HG02870 (cell line): Measurements from ENCODE around the gene GAB4.
"Not testable (repeated sequence)": the region's sequence is repeated elsewhere in the genome, so short reads cannot be mapped to it uniquely, and the experiment has no call there.

Experiments used
- ATAC-seq: cut with Tn5 transposase; IDR thresholded peaks from one replicate; pipeline ENCODE4 v1.9.1; 2021; ENCODE audit warnings: mild to moderate bottlenecking, moderate library complexity; ENCODE audit not compliant: unreplicated experiment

The GAB4 gene

GRCh38 chr22:17007852-17008731, at the start of gene GAB4:
GAB4 (minus strand) TSS chr22:17008222; CDS start chr22:17008114, 108 bp downstream.
- no peak for ATAC-seq

- no peak for ATAC-seq
These were observed 48.8 kb upstream of the GAB4 start for GRCh38 chr22:17056807-17057206.

- ATAC-seq, result no peak
These were observed 48.0 kb upstream of the GAB4 start for GRCh38 chr22:17056058-17056457.

GRCh38 chr22:17047656-17048055, 39.6 kb upstream of the GAB4 start:
- no peak for ATAC-seq

- ATAC-seq, result no peak
These were observed 38.7 kb upstream of the GAB4 start for GRCh38 chr22:17046566-17047348.

- no peak for ATAC-seq
These were observed 35.5 kb upstream of the GAB4 start for GRCh38 chr22:17043521-17043920.

- ATAC-seq, result peak; percentile 57
These were observed 29.1 kb upstream of the GAB4 start for GRCh38 chr22:17036842-17037711.

- ATAC-seq, result peak; percentile 36
These were observed 28.2 kb upstream of the GAB4 start for GRCh38 chr22:17035976-17036841.

GRCh38 chr22:17035246-17035645, 27.2 kb upstream of the GAB4 start:
- ATAC-seq, result no peak

- not testable (repeated sequence) for ATAC-seq
These were observed 26.5 kb upstream of the GAB4 start for GRCh38 chr22:17034532-17034931.

- ATAC-seq, result not testable (repeated sequence)
These were observed 24.3 kb upstream of the GAB4 start for GRCh38 chr22:17032277-17032676.

- not testable (repeated sequence) for ATAC-seq
These were observed 16.4 kb upstream of the GAB4 start for GRCh38 chr22:17024380-17024779.

GRCh38 chr22:17015552-17015951, 7.5 kb upstream of the GAB4 start:
- not testable (repeated sequence) for ATAC-seq

- ATAC-seq, result not testable (repeated sequence)
These were observed 6.0 kb upstream of the GAB4 start for GRCh38 chr22:17014101-17014440.

- ATAC-seq, result no peak
These were observed 5.5 kb upstream of the GAB4 start for GRCh38 chr22:17013396-17014100.

GRCh38 chr22:17012267-17012666, 4.2 kb upstream of the GAB4 start:
- no peak for ATAC-seq

GRCh38 chr22:17009640-17010291, 1.7 kb upstream of the GAB4 start:
- no peak for ATAC-seq

GRCh38 chr22:17007257-17007656, 765 bp downstream of the GAB4 start:
- ATAC-seq, result no peak

- ATAC-seq, result no peak
These were observed 18.1 kb downstream of the GAB4 start for GRCh38 chr22:16989915-16990314.
